ENCODE measurements around the gene BICRAL.
"Not testable (repeated sequence)": the region's sequence is repeated elsewhere in the genome, so short reads cannot be mapped to it uniquely, and the experiment has no call there.

The BICRAL gene

DNA sequence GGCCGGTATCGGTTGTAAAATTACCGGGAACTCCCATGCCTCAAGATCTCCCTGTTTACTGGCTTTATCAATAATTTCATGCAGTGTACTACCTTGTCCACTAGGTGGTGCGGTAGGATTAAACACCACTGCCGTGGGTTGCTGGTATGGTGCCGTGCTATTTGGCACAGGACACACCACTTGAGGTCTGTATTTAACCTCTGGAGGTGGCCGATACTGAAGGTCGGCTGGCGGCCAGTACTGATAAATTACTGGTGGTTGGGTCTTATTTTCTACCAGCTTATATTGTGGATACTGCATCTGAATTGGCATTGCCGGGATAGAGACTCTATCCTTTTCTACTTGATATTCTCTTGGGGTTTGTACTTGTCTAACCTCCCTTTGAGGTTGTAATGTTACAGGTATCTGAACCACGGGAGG is 119.7 kb downstream of the BICRAL start:
- peak; percentile 42 for DNase-seq

DNA sequence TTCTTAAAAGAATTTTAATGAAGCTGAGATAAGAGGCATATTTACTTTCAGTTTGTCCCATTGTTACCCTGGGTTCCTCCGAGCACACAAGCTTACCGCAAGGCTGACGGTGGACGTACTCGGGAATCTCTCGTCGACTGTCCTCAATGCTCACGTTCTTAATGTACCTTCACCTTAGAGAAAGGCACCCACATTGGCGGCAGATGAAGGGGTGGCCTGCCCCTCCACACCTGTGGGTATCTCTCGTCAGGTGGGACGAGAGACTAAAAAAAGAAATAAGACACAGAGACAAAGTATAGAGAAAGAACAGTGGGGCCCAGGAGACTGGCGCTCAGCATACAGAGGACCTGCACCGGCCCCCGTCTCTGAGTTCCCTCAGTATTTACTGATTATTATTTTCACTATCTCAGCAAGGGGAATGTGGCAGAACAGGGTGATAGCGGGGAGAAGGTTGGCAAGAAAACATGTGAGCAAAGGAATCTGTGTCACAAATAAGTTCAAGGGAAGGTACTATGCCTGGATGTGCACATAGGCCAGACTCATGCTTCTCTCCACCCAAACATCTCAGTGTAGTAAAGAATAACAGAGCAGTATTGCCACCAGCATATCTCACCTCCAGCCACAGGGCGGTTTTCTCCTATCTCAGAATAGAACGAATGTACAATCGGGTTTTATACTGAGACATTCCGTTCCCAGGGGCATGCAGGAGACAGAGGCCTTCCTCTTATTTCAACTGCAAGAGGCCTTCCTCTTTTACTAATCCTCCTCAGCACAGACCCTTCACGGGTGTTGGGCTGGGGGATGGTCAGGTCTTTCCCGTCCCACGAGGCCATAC is 120.8 kb downstream of the BICRAL start:
- not testable (repeated sequence) for DNase-seq

DNA sequence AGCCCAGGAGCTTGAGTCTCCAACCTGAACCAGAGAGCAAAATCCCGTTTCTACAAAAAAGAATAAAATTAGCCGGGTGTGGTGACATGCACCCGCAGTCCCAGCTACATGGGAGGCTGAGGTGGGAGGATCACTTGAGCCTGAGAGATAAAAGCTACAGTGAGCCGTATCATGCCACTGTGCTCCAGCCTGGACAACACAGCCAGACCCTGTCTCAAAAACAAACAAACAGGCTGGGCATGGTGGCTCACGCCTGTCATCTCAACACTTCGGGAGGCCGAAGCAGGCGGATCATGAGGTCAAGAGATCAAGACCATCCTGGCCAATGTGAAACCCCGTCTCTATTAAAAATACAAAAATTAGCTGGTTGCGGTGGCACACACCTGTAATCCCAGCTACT is 122.6 kb downstream of the BICRAL start:
- no peak for DNase-seq

GRCh38 chr6:42907336-42907735 is 125.5 kb downstream of the BICRAL start:
- DNase-seq: no peak

DNA sequence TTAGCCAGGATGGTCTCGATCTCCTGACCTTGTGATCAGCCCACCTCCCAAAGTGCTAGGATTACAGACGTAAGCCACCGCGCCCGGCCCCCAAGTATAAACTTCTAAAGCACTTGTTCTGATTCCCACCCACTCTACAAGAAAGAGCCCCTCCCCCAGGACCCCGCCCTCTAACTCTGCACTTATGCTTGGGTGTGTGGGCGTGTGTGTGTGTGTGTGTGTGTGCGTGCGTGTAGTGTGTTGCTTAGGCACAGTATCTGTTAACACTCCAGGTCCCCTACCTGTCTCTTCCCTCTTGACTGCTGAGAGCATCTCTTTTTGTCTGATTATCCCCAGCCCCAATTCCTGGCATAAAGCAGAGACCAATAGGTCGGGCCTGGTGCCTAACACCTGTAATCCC is 128.0 kb downstream of the BICRAL start:
- no peak for DNase-seq

GRCh38 chr6:42911171-42912021 is 129.5 kb downstream of the BICRAL start:
- no peak for DNase-seq

- DNase-seq: no peak
Measured at GRCh38 chr6:42914546-42914945, 132.7 kb downstream of the BICRAL start.

DNA sequence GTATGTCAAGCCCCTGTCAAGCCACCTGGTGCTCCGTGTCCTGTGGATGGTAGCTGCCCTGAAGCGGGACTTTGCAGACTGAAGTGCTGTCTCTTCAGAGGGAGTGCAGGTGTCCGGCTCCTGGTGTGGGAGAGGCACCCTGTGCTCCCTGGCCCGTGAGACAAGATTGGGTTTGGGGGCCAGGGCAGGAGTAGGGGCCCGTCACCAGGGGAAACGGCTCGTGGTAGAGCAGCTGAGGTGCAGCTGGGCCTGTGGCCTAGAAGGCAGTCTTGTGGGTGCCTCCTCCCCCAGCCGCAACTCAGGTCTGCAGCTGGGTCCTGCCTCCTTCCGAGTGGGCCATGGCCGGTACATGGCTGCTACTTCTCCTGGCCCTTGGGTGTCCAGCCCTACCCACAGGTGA is 133.9 kb downstream of the BICRAL start, which contains the start of gene PTCRA:
TSS of gene PTCRA (plus strand) at position 322 of the 400 bp plus-strand sequence. CDS start at position 339, 17 bp downstream.
- DNase-seq: no peak

- DNase-seq: no peak
Measured at GRCh38 chr6:42916288-42916687, 134.4 kb downstream of the BICRAL start.
